Stimulated activated naive CD4-positive, alpha-beta T cell (primary cell): ENCODE data around the gene NDUFAF5.
A peak's percentile ranks its signal among the peaks of the same experiment; 100 is the strongest.
"Not testable (repeated sequence)": the region's sequence is repeated elsewhere in the genome, so short reads cannot be mapped to it uniquely, and the experiment has no call there.

Experiments used
- DNase-seq, 6 experiments: peaks; one replicate each; lab custom pipeline; 2025; lab: John Stamatoyannopoulos, UW

The NDUFAF5 gene, protein sequence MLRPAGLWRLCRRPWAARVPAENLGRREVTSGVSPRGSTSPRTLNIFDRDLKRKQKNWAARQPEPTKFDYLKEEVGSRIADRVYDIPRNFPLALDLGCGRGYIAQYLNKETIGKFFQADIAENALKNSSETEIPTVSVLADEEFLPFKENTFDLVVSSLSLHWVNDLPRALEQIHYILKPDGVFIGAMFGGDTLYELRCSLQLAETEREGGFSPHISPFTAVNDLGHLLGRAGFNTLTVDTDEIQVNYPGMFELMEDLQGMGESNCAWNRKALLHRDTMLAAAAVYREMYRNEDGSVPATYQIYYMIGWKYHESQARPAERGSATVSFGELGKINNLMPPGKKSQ

GRCh38 chr20:13784893-13785715 is at the start of gene NDUFAF5, which contains the start of gene ESF1:
Gene NDUFAF5, plus strand, starts transcription at chr20:13785028. Its CDS starts 41 bp downstream, at chr20:13785069.
Gene ESF1, minus strand, starts transcription at chr20:13784919. Its CDS starts 1,779 bp downstream, at chr20:13783140.
- DNase-seq = peak; percentile 84 to 91 (median 88)

- DNase-seq = no peak
Measured at GRCh38 chr20:13735826-13736225, 49.0 kb upstream of the NDUFAF5 start.

GRCh38 chr20:13736436-13737191 is 48.2 kb upstream of the NDUFAF5 start:
- no peak for DNase-seq

- DNase-seq = not testable (repeated sequence)
Measured at GRCh38 chr20:13738187-13738586, 46.6 kb upstream of the NDUFAF5 start.

DNA sequence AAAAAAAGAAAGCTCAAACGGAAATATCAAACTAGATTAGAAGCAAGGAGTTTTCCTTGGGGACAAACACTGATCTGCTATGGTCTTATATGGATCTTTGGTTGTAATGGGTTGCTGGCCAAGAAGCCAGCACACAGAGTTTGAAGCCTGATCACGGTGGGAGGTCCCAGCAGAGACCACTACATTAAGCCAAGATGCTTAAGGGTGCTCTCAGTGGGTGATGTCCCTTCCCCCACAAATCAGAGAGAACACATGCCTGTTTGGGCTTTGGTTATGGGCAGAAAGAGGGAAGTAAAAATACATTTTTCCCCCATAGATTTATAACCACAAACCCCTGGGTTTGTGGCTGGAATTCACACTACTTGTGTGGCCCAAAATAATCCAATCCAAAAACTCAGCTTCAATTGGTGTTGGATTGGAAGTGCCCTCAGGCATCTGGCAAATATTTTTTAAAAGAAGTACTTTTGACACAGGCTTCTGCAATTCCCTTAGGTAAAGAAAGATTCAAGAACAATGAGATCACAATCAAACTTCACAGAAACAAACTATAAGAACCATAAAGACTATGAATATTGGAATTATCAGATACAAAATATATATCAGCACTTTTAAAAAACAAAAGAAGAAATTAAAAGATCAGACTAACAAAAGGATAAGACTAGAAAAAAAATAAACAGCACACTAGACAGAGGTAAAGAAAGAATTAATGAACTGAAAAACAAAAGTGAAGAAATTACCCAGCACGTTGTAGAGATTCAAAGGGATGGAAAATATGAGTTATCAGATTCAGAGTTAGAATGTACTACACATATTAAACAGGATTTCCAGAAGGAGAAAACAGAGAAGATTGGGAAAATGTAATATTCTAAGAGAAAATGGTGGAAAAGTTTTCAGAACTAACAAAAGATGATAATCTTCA is 44.8 kb upstream of the NDUFAF5 start:
- DNase-seq = no peak

GRCh38 chr20:13741879-13742278 is 42.9 kb upstream of the NDUFAF5 start:
- DNase-seq = no peak

GRCh38 chr20:13744352-13744751 is 40.5 kb upstream of the NDUFAF5 start:
- DNase-seq = no peak

- DNase-seq = no peak
Measured at GRCh38 chr20:13745784-13746183, 39.0 kb upstream of the NDUFAF5 start.

DNA sequence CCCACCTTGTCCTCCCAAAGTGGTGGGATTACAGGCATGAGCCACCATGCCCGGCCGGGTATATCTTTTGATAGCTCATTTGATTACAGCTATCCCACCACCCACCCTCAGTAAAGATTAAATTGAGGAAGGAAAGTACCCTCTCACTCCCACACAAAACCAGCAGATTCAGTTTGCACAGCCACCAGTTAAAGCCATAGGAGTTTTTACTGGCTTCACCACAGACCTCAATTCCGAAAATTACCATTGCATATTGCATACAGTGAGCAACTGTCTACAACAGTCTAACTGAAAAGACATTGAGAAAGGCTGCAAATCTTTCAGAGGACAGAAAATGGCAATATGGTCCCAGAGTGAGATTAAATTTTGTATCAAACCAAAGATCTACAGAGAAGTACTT is 35.0 kb upstream of the NDUFAF5 start:
- DNase-seq = no peak

DNA sequence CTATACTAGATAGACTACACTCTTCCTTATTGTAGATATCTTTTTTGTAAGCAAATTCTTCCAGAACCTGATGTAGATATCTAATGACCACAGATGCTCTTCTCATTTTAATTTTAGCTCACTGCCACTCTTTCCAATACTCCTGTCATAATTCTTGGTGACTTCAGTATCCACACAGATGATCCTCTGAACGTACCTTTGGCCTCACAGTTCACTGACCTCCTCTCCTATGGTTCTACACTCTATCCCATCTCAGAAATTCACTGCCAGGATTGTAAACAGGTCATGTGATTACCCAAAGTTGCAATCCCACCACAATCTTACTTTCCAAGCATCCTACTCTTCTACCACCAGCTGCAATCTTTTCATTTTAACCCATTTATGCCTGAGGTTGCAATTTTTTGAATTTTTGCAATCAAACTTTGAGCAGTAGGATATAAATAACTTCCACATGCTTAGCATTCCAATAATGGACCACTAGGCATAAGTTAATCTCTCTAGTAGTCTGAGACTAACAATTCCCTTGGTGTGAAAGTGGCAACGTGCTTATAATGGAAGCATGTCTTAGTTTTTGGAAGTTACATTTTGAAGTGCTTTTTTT is 31.3 kb upstream of the NDUFAF5 start:
- DNase-seq = no peak

GRCh38 chr20:13755809-13756208 is 29.0 kb upstream of the NDUFAF5 start:
- DNase-seq = no peak

GRCh38 chr20:13756551-13756950 is 28.3 kb upstream of the NDUFAF5 start:
- no peak for DNase-seq

- no peak for DNase-seq
Measured at GRCh38 chr20:13758884-13759283, 25.9 kb upstream of the NDUFAF5 start.

DNA sequence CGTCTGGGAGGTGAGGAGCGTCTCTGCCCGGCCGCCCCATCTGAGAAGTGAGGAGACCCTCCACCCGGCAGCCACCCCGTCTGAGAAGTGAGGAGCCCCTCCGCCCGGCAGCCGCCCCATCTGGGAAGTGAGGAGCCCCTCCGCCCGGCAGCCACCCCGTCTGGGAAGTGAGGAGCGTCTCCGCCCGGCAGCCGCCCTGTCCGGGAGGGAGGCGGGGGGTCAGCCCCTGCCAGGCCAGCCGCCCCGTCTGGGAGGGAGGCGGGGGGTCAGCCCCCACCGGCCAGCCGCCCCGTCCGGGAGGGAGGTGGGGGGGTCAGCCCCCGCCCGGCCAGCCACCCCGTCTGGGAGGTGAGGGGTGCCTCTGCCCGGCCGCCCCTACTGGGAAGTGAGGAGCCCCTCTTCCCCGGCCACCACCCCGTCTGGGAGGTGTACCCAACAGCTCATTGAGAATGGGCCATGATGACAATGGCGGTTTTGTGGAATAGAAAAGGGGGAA is 24.3 kb upstream of the NDUFAF5 start:
- not testable (repeated sequence) for DNase-seq

DNA sequence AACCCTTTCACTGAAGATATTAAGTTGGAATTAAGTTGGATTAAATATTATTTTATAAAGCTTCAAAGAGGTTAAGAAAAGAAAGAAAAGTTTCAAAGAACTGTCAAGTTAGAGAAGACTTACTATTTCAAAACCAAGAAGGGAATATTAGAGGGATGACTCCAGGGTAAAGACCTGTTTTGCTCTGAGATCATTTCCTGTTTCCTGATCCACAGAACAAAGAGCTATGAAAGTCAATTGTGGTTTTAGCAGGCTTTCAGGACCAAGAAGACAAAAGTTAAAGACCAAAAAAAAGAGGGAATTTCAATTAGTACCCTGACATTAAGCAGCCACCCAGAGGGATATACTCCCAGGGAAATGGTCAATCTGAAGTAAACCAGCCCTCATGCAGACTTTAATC is 19.5 kb upstream of the NDUFAF5 start:
- DNase-seq = no peak

DNA sequence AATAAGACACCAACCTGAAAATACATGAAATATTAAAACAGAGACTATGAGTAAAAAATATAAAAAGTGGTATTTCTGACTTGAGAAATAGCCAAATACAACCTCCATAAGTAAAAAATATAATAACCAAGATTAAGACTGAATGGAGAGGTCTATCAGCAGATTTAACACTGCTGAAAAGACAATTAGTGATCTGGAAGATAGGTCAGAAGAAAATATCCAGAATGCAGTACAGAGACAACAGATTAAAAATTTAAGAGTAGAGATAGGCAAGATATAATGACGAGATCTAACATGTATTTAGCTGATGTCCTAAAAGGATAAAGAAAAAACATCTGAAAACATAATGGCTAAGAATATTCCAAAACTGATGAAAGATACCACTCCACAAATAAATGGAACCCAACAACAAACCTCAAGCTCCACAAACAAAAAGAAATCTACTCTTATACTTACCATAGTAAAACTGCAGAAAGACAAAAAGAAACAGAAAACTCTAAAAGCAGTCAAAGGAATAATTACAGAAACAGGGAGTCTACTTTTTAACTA is 18.9 kb upstream of the NDUFAF5 start:
- DNase-seq = no peak

DNA sequence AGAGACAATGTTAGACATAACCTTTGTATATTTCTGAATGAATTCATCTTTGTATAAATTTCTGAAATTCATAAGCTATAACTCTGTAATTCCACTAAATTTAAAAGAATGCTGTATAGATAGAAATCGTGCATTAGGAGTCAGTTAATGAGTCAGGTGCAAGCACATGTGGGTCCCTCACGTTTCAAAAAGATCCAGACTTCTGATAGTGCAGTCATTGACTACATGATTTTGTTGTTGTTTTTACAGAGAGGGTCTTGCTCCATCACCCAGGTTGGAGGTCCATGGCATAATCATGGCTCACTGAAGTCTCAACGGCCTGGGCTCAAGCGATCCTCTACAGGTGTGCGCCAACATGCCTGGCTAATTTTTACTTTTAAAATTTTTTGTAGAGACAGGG is 14.7 kb upstream of the NDUFAF5 start:
- DNase-seq = no peak

DNA sequence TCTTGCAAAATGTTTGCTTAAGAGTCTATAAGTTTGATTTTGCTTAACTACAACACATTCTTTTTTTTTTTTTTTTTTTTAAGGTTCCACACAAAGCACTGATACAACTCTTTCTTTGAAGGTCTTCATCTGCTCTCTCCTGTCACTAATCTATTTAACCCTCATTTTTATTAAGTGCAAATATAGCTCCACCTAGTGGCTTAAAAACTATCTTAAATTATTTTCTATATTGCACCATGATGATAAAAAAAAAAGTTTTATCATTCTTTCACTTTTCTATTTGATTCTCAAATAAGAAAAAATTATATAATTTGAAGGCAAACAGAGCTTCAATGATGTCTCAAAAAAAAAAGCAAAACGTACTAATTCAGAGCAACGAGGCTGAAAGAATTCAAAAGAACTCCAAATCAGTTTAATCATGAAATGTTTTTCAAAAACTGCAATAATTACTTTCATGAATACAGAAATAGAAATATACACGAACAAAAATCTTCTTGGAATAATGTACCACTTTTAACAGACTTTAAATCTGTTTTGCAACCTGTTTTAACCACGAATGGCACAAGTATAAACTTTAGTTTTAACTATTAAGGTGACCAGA is 12.9 kb upstream of the NDUFAF5 start:
- DNase-seq = peak in 2 of 6 experiments; percentile 1 to 14

DNA sequence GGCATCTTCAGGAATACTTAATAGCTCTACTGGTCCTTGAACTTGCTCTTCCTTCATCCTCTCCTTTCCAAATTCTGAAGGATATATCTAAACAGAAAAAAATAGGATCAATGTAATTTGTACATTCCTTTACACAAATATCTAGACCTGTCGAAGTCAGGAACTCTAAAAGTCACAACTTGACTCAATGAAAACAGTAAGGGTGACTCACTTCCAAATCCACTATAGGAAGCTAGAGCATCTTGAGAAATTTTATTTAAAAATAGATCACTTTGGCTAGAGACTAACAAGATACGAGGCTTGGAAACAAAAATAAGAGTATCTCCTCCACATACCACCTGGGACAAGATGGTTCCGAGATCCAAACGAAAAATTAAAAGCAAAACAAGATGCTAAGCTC is 12.3 kb upstream of the NDUFAF5 start:
- no peak for DNase-seq

DNA sequence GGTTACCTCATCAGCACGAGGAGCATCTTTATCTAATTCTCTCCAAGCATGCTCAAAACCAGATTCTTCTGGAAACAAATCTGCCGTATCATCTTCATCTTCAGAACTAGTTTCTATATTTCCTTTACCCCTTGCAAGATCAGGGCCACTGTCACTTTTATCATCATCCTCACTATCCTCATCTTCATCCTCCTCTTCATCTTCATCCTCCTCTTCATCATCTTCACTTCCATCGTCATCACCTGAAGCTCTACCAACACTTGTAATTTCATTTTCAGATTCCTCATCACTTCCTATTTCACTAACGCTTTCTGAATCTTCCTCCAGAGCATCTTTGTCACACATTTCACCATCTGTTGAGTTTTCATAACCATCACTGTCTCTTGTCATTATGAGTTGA is 9.0 kb upstream of the NDUFAF5 start:
- DNase-seq = no peak
